ENCODE measurements around the gene CLOCK.

Gene CLOCK

GRCh38 chr4:55540271-55540670 lies 6.4 kb downstream of the CLOCK start:
- no peak for DNase-seq

DNA sequence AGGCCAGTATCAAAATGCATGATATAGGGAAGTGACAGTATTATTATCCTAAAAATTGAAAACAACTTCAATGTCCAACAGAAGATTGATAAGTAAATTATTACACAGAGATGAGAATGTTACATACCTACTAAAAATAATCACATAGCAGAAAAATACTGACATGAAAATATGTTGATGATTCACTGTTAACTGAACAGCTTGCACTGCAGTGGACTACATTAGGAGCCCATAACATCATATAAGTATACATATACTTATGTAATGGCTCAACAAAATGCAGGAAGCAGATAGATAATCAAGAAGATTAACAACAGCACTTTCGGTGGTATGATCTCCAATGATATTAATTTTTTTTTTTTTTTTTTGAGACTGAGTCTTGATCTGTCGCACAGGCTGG lies 7.1 kb downstream of the CLOCK start:
- DNase-seq, result no peak

DNA sequence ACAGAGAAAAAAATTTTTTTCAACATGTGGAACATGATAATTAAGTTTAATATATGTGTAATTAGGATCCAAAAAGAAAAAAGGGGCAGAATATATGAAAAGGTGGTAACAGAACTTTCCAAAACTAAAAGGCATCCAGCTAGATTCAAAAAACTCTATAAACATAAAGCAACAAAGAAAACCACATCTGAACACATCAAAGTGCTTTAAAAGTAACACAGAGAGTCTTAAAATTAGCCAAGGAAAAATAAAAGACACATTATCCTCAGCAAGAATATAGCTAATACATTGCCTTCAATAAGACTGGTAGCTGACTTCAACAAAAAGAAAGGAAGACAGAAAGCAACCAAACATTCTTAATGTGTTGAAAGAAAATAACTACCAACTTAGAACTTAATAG lies 8.2 kb downstream of the CLOCK start:
- no peak for DNase-seq

GRCh38 chr4:55534306-55534705 lies 12.4 kb downstream of the CLOCK start:
- no peak for DNase-seq

GRCh38 chr4:55530691-55531090 lies 16.0 kb downstream of the CLOCK start:
- DNase-seq, result peak; percentile 76

DNA sequence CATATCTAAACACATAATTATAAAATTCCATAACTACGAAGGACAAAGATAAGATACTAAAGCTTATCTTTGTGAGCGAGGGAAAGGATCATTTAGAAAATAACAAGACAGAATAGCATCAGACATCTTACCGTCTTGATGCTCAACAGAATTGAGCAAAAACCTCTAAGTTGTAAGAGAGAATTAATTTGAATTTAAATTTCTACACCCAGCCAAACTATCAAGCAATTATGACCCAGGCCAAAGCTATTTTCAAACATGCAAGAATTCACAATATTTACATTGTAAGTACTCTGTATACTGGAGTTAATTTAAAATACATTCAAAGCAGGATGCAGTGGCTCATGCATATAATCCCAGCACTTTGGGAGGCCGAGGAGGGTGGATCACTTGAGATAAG lies 16.5 kb downstream of the CLOCK start:
- DNase-seq, result no peak

- DNase-seq, result no peak
These were observed 18.2 kb downstream of the CLOCK start for GRCh38 chr4:55528491-55528890.

- no peak for DNase-seq
These were observed 21.7 kb downstream of the CLOCK start for GRCh38 chr4:55524844-55525571.

DNA sequence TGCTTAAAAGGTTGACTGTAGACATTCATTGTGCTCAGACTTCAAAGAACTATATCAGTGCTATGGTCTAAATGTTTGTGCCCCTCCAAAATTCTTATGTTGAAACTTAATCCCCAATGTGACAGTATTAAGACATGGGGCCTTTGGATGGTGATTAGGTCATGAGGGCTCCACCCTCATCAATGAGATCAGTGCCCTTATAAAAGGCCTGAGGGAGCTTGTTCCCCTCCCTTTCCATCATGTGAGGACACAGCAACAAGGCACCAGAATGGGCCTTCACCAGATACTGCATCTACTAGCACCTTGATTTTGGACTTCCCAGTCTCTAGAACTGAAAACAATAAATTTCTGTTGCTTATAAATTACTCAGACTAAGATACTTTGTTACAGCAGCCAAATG lies 28.3 kb downstream of the CLOCK start:
- DNase-seq, result no peak

- no peak for DNase-seq
These were observed 29.0 kb downstream of the CLOCK start for GRCh38 chr4:55517526-55518229.

GRCh38 chr4:55512922-55513571 lies 33.7 kb downstream of the CLOCK start:
- DNase-seq, result no peak

GRCh38 chr4:55512077-55512476 lies 34.6 kb downstream of the CLOCK start:
- DNase-seq, result no peak

DNA sequence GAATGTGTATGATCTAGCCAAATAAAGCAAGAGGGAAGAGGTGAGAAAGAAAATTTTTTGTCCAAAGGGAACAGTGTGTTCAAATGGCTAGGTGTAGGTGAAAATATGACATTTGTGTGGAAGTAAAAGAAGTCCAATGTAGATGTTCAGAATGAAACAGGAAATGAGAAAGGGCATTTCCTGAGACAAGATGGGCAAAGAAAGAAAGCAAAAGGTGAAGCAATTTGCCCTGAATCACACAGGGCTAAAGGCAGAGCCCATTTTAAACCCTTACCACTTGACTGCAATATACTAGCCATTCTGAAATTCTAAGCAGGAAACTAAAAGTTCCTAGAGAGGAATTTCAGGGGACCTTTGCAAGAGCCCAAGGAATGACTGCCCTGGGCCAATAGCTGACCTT lies 36.0 kb downstream of the CLOCK start:
- DNase-seq, result peak; percentile 35

GRCh38 chr4:55509266-55509665 lies 37.4 kb downstream of the CLOCK start:
- DNase-seq, result no peak

- no peak for DNase-seq
These were observed 39.1 kb downstream of the CLOCK start for GRCh38 chr4:55507612-55508011.

DNA sequence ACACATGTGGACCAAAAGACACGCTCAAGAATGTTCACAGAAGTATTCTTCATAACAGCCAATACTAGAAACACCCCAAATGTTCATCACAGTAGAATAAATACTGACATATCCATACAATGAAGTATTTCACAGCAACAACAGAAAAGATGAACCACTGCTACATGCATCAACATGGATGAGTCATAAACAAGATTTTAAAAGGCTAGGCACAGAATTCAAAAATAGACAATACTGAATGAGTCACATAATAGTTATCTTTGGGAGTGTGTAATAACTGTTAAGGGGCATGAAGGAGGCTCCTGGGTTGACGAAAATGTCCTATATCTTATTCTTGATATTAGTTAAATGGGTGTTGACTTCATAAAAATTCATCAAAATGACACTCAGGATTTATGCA lies 43.5 kb downstream of the CLOCK start:
- DNase-seq, result peak; percentile 65

- DNase-seq, result no peak
These were observed 46.6 kb downstream of the CLOCK start for GRCh38 chr4:55500072-55500471.

DNA sequence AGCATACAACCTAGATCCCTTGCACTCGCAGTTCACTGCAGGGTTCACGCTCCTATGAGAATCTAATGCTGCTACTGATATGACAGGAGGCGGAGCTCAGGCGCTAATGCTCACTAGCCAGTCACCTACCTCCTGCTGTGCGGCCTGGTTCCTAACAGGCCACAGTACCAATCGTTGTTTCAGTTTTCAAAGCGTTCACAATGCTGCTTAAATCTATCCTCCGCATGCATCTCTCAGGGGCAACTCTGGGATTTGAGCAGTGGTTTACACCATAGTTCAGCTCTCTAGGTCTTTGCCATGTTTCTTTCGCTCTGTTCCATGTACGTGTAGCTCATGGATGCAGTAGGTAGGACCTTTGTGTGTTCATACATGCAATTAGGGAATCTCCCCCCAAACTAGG lies 47.2 kb downstream of the CLOCK start:
- DNase-seq, result no peak

GRCh38 chr4:55498051-55498450 lies 48.7 kb downstream of the CLOCK start:
- no peak for DNase-seq

DNA sequence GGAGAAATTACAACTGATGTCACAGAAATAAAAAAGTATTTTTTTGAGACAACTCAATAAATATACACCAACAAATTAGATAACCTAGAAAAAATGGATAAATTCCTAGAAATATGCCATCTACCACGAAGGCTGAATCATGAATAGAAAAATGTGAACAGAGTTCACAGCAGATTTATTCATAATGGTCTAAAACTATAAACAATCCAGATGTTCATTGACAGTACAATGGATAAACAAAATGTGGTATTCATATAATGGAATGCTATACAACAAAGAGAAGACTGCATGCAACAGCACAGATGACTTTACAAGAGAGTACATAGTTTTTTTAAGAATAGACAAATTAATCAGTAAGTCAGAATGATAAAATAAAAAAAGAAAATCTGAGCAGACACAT lies 55.2 kb downstream of the CLOCK start:
- no peak for DNase-seq

- DNase-seq, result no peak
These were observed 58.0 kb downstream of the CLOCK start for GRCh38 chr4:55488716-55489115.

DNA sequence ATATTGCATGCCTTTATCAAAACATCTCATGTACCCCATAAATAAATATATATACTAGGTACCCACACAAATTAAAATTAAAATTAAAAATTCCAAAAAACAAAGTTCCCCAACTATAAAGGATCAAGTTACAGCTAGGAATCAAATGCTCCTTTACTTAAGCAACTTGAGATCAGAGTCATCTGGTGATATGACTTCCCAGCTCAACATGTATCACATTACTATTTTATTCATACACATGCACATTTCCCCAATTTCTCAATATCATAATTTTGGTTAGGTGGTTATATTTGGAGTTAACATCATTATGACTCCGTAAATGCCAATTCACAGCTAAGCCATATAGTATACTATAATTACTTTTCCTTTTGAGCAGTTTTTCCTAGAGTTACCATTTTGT lies 60.9 kb downstream of the CLOCK start:
- DNase-seq, result no peak

- no peak for DNase-seq
These were observed 63.4 kb downstream of the CLOCK start for GRCh38 chr4:55483315-55483714.
